ENCODE measurements around the gene NCBP2L.

The NCBP2L gene

DNA sequence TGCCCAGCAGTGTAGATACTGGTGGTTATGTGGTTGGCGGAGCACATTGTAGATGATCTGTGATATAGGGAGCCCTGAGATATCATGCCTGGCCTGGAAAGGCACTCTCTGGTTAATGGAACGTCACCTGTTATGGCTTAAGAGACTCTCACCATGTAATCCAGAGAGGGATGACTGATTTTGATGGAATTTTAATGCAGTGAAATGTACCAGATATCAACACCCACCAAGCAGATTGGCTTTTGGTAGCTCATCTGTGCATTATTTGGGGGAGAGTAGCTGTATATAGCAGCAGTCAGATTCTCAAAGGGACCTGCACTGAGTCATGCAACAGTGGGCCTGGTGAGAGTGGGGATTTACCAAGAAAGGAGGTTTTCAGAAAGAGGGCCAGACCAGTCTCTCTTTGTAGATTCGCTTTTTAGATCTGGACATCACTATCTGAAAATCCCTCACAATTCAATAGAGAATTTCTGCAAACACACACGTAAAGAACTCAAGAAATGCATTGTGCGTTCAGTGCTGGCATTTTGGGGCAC lies 19.2 kb upstream of the NCBP2L start:
- H3K4me1 ChIP-seq (ENCODE audit: insufficient read depth, low read length, severe bottlenecking): no peaks in the 10 kb centered on the region
- H3K9me3 ChIP-seq (ENCODE audit: low read length): no peaks in the 10 kb centered on the region
- H3K27ac ChIP-seq (ENCODE audit: low read depth, low read length, poor library complexity, severe bottlenecking): no peak overlapping the region
- H3K4me2 ChIP-seq (ENCODE audit: low read length): no peak overlapping the region
- H3K79me2 ChIP-seq (ENCODE audit: insufficient read depth, low read length): no peaks in the 10 kb centered on the region
- TF ChIP-seq EZH2 (IDR thresholded peaks at IDR 0.05; ENCODE audit: borderline replicate concordance, low read length): no peak
- TF ChIP-seq, protein P1, sequence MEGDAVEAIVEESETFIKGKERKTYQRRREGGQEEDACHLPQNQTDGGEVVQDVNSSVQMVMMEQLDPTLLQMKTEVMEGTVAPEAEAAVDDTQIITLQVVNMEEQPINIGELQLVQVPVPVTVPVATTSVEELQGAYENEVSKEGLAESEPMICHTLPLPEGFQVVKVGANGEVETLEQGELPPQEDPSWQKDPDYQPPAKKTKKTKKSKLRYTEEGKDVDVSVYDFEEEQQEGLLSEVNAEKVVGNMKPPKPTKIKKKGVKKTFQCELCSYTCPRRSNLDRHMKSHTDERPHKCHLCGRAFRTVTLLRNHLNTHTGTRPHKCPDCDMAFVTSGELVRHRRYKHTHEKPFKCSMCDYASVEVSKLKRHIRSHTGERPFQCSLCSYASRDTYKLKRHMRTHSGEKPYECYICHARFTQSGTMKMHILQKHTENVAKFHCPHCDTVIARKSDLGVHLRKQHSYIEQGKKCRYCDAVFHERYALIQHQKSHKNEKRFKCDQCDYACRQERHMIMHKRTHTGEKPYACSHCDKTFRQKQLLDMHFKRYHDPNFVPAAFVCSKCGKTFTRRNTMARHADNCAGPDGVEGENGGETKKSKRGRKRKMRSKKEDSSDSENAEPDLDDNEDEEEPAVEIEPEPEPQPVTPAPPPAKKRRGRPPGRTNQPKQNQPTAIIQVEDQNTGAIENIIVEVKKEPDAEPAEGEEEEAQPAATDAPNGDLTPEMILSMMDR (IDR thresholded peaks at IDR 0.05; ENCODE audit: low read length): no peak
- no peaks in the 10 kb centered on the region for H3K27me3 ChIP-seq (ENCODE audit: insufficient read depth, low read length)
- no peaks in the 10 kb centered on the region for H3K36me3 ChIP-seq (ENCODE audit: insufficient read depth, low read length)
- H2AFZ ChIP-seq (ENCODE audit: low read length): no peak overlapping the region
- H3K9me2 ChIP-seq (ENCODE audit: low read depth, low read length): no peaks in the 10 kb centered on the region
- H3F3A ChIP-seq (ENCODE audit: insufficient read depth, low read length): no peaks in the 10 kb centered on the region
- no peaks in the 10 kb centered on the region for H4K20me1 ChIP-seq (ENCODE audit: insufficient read depth, low read length)
- H3K4me3 ChIP-seq (ENCODE audit: low read depth, low read length, poor library complexity, severe bottlenecking): no peak overlapping the region
- no peak overlapping the region for H3K9ac ChIP-seq (ENCODE audit: low read length)

DNA sequence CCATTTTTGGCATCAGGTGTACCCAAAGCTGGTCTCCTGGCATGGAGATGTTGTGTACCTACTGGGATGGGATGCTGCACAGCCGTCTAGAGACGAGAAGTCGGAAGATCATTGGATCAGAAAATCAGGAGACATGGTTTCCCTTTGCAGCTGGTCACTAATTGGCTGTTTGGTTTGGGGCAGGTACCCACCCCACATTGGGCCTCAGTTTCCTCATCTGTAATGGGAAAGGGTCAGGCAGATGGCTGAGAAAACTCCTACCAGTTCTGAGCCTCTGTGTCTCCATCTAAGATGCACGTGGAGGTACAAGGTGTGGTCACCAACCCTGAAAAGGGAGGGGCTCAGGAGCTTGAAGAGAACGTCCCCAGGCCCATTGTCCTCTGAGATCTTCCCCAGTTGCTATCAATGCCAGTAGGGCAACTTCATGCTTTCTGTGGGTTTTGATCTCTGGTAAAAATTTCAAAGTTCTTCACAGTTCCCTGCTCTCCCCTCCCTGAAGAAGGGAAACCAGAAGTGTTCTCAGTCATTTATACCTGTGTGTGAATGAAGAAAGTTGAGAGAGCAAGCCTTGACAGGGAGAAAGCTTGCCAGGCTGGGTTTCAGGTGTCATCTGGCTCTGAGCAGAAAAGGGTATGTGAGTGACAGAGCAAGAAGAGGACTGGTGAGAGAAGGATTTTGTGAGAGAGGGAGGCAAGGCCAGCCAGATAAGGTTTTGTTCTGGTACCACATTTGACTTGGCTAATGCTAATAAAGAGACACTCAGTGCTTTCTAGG lies 17.0 kb upstream of the NCBP2L start:
- Histone ChIP-seq H3K36me3 (ENCODE audit: insufficient read depth, low read length) (no peaks in the 10 kb centered on the region), H3F3A (ENCODE audit: insufficient read depth, low read length) (no peaks in the 10 kb centered on the region), H3K4me1 (ENCODE audit: insufficient read depth, low read length, severe bottlenecking) (no peaks in the 10 kb centered on the region), H3K27ac (ENCODE audit: low read depth, low read length, poor library complexity, severe bottlenecking) (no peak overlapping the region), H3K79me2 (ENCODE audit: insufficient read depth, low read length) (no peaks in the 10 kb centered on the region), H2AFZ (ENCODE audit: low read length) (no peak overlapping the region), H3K9ac (ENCODE audit: low read length) (no peak overlapping the region), H3K9me3 (ENCODE audit: low read length) (no peaks in the 10 kb centered on the region), H3K9me2 (ENCODE audit: low read depth, low read length) (no peaks in the 10 kb centered on the region), H3K27me3 (ENCODE audit: insufficient read depth, low read length) (no peaks in the 10 kb centered on the region), H4K20me1 (ENCODE audit: insufficient read depth, low read length) (no peaks in the 10 kb centered on the region), H3K4me2 (ENCODE audit: low read length) (no peak overlapping the region), H3K4me3 (ENCODE audit: low read depth, low read length, poor library complexity, severe bottlenecking) (no peak overlapping the region)
- no peak for TF ChIP-seq EZH2 (IDR thresholded peaks at IDR 0.05; ENCODE audit: borderline replicate concordance, low read length)
- TF ChIP-seq, protein P1 (IDR thresholded peaks at IDR 0.05; ENCODE audit: low read length): no peak

DNA sequence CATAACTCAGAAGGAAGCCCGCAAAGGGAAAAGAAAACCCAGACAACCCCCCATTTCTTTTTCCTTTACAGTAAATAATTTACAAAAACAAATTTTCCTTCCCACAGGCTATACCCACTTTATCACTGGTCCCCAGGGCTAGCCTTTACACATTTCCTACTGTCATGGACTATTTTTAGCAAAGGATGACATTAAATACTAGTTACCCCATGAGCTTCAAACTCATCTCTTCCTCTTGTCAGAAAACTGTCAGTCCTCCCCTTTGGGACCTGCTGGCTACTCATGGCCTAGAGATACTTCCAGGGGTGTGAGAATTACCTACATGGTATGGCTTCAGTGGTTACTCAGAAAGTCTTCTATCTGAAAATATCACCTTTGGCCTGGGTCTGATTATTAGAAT lies 13.9 kb upstream of the NCBP2L start:
- H3K27me3 ChIP-seq (ENCODE audit: insufficient read depth, low read length): no peaks in the 10 kb centered on the region
- H3F3A ChIP-seq (ENCODE audit: insufficient read depth, low read length): no peaks in the 10 kb centered on the region
- H3K36me3 ChIP-seq (ENCODE audit: insufficient read depth, low read length): no peaks in the 10 kb centered on the region
- no peaks in the 10 kb centered on the region for H4K20me1 ChIP-seq (ENCODE audit: insufficient read depth, low read length)
- H3K4me2 ChIP-seq (ENCODE audit: low read length): no peak overlapping the region
- H3K9me3 ChIP-seq (ENCODE audit: low read length): no peaks in the 10 kb centered on the region
- TF ChIP-seq, protein P1 (IDR thresholded peaks at IDR 0.05; ENCODE audit: low read length): no peak
- no peak for TF ChIP-seq EZH2 (IDR thresholded peaks at IDR 0.05; ENCODE audit: borderline replicate concordance, low read length)
- no peaks in the 10 kb centered on the region for H3K4me1 ChIP-seq (ENCODE audit: insufficient read depth, low read length, severe bottlenecking)
- H3K27ac ChIP-seq (ENCODE audit: low read depth, low read length, poor library complexity, severe bottlenecking): no peak overlapping the region
- H3K9me2 ChIP-seq (ENCODE audit: low read depth, low read length): no peaks in the 10 kb centered on the region
- no peak overlapping the region for H2AFZ ChIP-seq (ENCODE audit: low read length)
- H3K4me3 ChIP-seq (ENCODE audit: low read depth, low read length, poor library complexity, severe bottlenecking): no peak overlapping the region
- no peak overlapping the region for H3K9ac ChIP-seq (ENCODE audit: low read length)
- no peaks in the 10 kb centered on the region for H3K79me2 ChIP-seq (ENCODE audit: insufficient read depth, low read length)

Data from OCI-LY1 (cell line).